Calu3 (cell line): Measurements from ENCODE around the gene UVSSA. TPM values are rescaled to one million over a fixed set of nuclear protein-coding genes. Genes with fewer than 3 reads are reported as not detected.

Experiments used
- BruUV-seq: library from RNA; stranded (reverse); fragments of 400-500 nt; replicated peaks from 2 replicates; lab custom pipeline; 2021; lab: Mats Ljungman, UMichigan
- CTCF ChIA-PET: fragments of 300-600 bp; sonication (Branson Sonifier 250); formaldehyde crosslinking; loops from one replicate; lab custom pipeline; 2022; ENCODE audit warnings: antibody characterized with exemption; lab: Charles Lee
- DNase-seq: peaks from one replicate; pipeline ENCODE4 v3.0.0; 2022
- H3K27ac Mint-ChIP-seq: one replicate; pipeline ENCODE4 v1.8.0; 2022; ENCODE audit warnings: mixed read lengths; ENCODE audit not compliant: unreplicated experiment
- H3K27me3 Mint-ChIP-seq: one replicate; pipeline ENCODE4 v1.8.0; 2022; ENCODE audit warnings: mixed read lengths; ENCODE audit not compliant: unreplicated experiment
- H3K36me3 Mint-ChIP-seq: one replicate; pipeline ENCODE4 v1.8.0; 2022; ENCODE audit warnings: mild to moderate bottlenecking, moderate library complexity, mixed read lengths; ENCODE audit not compliant: insufficient read depth, unreplicated experiment
- H3K4me1 Mint-ChIP-seq: one replicate; pipeline ENCODE4 v1.8.0; 2022; ENCODE audit warnings: mild to moderate bottlenecking, low read depth, mixed read lengths; ENCODE audit not compliant: unreplicated experiment
- H3K4me3 Mint-ChIP-seq: one replicate; pipeline ENCODE4 v1.8.0; 2022; ENCODE audit warnings: mild to moderate bottlenecking, low read depth, moderate library complexity, mixed read lengths; ENCODE audit not compliant: unreplicated experiment
- H3K9me3 Mint-ChIP-seq: one replicate; pipeline ENCODE4 v1.8.0; 2022; ENCODE audit warnings: low read depth, mixed read lengths; ENCODE audit not compliant: unreplicated experiment
- intact Hi-C: fragments of 100-400 bp; cut with micrococcal nuclease; formaldehyde crosslinking; loops from one replicate; pipeline ENCODE4 v1.10.0; 2022; ENCODE audit not compliant: unreplicated experiment
- total RNA-seq: library from RNA; stranded (reverse); gene quantifications from 2 replicates; pipeline ENCODE4 v1.2.3, GENCODE V29; 2022
- TF ChIP-seq, protein P1 (sequence below): fragments of 200-600 bp; IDR thresholded peaks from one replicate; pipeline ENCODE4 v1.8.0; 2022; ENCODE audit warnings: antibody characterized with exemption; ENCODE audit not compliant: unreplicated experiment

The UVSSA gene
- total RNA-seq, 1 experiment from 2014 or later: 19.9 TPM

DNA sequence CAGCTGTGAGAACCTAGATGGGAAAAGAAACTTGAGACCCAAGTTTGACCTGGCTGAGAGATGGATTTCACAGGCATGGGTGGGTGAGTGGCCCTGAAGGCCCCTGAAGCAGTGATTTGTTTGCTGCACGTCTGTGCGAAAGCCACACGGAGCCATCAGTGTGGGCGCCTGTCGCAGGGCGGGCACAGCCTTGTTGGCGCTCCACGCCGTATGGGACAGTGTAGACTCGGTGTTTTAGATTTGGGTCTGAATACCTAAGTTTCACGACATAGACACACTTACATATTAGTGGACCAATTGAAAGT, 21.9 kb upstream of the UVSSA start:
- CTCF ChIA-PET: no interaction called here
- no peak overlapping the region for H3K4me3 Mint-ChIP-seq
- peaks cover 14% of the 10 kb centered on the region for H3K4me1 Mint-ChIP-seq
- no peaks in the 10 kb centered on the region for H3K9me3 Mint-ChIP-seq
- no peak for DNase-seq
- no TSS peak for BruUV-seq
- intact Hi-C loops: no loop called here
- no peak overlapping the region for H3K27ac Mint-ChIP-seq
- TF ChIP-seq, protein P1, sequence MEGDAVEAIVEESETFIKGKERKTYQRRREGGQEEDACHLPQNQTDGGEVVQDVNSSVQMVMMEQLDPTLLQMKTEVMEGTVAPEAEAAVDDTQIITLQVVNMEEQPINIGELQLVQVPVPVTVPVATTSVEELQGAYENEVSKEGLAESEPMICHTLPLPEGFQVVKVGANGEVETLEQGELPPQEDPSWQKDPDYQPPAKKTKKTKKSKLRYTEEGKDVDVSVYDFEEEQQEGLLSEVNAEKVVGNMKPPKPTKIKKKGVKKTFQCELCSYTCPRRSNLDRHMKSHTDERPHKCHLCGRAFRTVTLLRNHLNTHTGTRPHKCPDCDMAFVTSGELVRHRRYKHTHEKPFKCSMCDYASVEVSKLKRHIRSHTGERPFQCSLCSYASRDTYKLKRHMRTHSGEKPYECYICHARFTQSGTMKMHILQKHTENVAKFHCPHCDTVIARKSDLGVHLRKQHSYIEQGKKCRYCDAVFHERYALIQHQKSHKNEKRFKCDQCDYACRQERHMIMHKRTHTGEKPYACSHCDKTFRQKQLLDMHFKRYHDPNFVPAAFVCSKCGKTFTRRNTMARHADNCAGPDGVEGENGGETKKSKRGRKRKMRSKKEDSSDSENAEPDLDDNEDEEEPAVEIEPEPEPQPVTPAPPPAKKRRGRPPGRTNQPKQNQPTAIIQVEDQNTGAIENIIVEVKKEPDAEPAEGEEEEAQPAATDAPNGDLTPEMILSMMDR: no peak
- peaks cover 38% of the 10 kb centered on the region for H3K36me3 Mint-ChIP-seq
- H3K27me3 Mint-ChIP-seq: no peaks in the 10 kb centered on the region

DNA sequence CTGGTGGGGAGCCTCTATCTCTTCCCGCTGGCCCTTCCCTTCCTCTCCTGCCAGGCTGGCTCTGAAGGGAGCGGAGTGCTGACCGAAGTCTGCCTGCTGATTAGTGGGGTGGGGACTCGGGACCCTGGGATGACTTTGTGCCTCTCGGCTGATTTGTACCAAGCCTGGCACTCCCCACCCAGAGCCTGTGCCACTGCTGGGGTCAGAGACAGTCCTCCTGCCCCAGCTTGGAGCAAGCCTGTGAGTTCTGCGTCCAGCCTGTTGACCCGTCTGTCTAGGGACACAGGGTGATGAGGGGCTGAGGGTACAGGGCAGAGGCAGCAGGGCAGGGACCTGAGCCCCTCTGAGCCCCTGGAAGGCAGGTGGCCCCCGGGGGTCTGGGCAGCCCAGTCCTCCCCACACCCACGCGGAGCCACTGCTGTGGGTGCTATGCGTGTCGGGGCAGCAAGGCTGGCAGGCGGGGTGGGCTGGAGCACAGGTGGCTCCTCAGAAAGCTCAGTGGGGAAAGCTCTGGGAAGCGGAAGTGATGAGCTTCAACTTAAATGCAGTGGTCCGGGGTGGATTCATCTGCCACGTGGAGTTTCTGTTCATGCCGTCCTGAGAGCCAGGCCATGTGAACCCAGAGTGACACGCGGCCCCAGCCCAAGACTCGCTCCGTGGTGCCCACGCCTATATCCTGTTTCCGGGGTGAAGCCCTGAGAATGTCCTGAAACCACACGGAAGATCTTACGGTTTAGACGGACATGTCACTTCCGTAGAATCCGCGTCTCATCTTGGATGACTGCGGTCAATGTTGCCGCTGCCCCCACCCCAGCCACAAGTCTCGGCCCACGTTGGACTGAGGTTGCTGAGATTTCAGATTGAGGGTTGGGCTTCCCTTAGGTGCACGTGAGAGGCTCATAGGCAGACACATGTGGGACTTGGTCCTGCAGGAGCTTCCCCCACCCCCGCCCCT, 21.1 kb upstream of the UVSSA start:
- no peaks in the 10 kb centered on the region for H3K27me3 Mint-ChIP-seq
- H3K36me3 Mint-ChIP-seq: peaks cover 38% of the 10 kb centered on the region
- H3K4me1 Mint-ChIP-seq: peaks cover 22% of the 10 kb centered on the region
- DNase-seq: no peak
- TF ChIP-seq, protein P1: no peak
- intact Hi-C loops: no loop called here
- CTCF ChIA-PET: no interaction called here
- H3K27ac Mint-ChIP-seq: no peak overlapping the region
- H3K9me3 Mint-ChIP-seq: no peaks in the 10 kb centered on the region
- BruUV-seq: no TSS peak
- no peak overlapping the region for H3K4me3 Mint-ChIP-seq

DNA sequence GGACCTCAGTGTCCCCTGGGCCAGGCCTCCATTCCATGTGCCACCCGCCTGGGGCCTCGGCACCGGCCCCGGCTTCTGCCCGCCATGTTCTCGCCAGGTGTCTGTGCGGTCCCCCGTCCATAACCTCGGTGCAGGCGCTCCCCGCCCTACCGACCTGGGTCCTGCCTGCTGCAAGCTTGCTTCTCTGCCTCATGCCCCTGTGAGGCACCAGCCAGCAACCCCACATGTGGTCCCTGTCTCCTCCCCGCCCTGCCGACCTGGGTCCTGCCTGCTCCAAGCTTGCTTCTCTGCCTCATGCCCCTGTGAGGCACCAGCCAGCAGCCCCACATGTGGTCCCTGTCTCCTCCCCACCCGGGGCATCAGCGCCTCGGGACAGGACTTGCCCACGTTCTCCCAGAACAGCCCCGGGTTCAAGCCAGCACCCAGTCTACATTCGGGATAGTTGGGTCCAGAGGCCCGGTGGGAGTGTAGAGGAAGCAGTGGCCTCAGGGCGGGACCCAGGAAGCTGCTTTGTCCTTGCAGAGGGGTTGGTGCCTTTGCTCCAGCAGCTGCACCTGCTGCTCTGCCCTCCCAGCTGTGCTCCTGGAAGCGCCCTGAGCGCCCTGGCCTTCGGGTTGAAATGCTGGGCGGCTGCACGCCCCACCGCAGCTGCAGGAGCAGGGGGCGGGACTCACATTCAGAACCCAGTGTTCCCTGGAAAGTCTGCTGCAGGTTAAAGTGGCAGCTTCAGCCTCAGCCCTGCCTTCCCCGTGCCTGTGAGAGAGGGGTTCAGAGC, 20.1 kb upstream of the UVSSA start:
- DNase-seq: no peak
- CTCF ChIA-PET: no interaction called here
- no peak overlapping the region for H3K4me3 Mint-ChIP-seq
- TF ChIP-seq, protein P1: no peak
- H3K27ac Mint-ChIP-seq: no peak overlapping the region
- H3K27me3 Mint-ChIP-seq: no peaks in the 10 kb centered on the region
- H3K36me3 Mint-ChIP-seq: peaks cover 37% of the 10 kb centered on the region
- intact Hi-C loops: no loop called here
- no TSS peak for BruUV-seq
- H3K9me3 Mint-ChIP-seq: no peaks in the 10 kb centered on the region
- H3K4me1 Mint-ChIP-seq: peaks cover 24% of the 10 kb centered on the region

DNA sequence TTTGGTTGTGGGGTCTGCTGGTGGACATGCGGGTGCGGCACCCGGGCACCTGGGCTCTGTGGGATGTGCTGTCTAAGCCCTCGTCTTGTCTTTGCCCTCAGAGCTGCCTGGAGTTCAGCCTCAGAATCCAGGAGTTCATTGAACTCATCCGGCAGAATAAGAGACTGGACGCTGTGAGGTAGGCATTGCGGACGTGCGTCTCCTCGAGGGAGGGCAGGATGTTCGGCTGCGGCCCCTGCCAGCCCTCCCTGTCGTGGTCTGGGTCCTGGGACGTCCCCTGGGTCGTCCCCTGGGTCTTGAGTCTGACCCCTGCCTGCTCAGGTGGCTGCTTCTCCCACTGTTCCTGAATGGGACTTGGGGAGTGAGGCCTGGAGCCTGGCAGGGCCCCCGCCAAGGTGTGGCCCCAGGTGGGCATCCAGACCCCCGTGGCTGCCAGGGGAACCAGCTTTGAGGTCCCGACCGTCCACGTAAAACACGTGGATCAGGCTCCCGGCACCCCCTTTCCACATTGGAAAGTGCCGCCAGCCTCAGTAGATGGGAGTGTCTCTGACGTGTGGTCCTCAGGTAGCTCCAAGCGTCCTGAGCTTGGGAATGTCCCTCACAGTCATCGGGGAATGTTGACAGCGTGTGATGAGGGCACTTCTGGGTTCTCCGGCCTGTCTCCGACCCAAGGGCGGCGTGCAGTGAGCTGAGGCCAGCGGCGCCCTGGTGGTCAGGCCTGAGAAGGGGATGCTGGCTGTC, 19.3 kb upstream of the UVSSA start:
- Mint-ChIP-seq H3K4me3 (no peak overlapping the region), H3K4me1 (peaks cover 24% of the 10 kb centered on the region), H3K36me3 (peaks cover 38% of the 10 kb centered on the region), H3K27ac (no peak overlapping the region), H3K27me3 (no peaks in the 10 kb centered on the region), H3K9me3 (no peaks in the 10 kb centered on the region)
- no TSS peak for BruUV-seq
- DNase-seq: no peak
- intact Hi-C loops: no loop called here
- TF ChIP-seq, protein P1: no peak
- CTCF ChIA-PET: interaction anchor here (0.8 kb wide), 1 partner anchor 39 kb away, joined by 4 read pairs; no protein-coding TSS in a partner anchor
